H1 (cell line): ENCODE data around the gene RNF146. TPM values are rescaled to one million over a fixed set of nuclear protein-coding genes. Genes with fewer than 3 reads are reported as not detected.

Experiments used
- CTCF ChIA-PET: fragments of 300-600 bp; sonication (Branson Sonifier 250); formaldehyde crosslinking; loops from one replicate; lab custom pipeline; 2021; ENCODE audit not compliant: partially characterized antibody; lab: Charles Lee
- POLR2A ChIA-PET: fragments of 300-600 bp; sonication (Branson Sonifier 250); formaldehyde crosslinking; loops from one replicate; lab custom pipeline; 2021; ENCODE audit warnings: inconsistent platforms; ENCODE audit not compliant: partially characterized antibody; lab: Charles Lee
- DNase-seq, 2 experiments: peaks; one replicate each; pipeline versions ENCODE4 v3.0.0 to v3.0.0-alpha.2; 2010 to 2022; ENCODE audit warnings: low spot score in 2 of 2, low read depth in 1 of 2, mixed read lengths in 1 of 2
- FAIRE-seq: peaks from 2 replicates; lab custom pipeline; 2011; peaks lifted over from hg19 to GRCh38; lab: Jason Lieb, UNC
- H2AFZ ChIP-seq: 2 replicates; pipeline ENCODE4 v1.8.1; 2012; ENCODE audit warnings: low read length, inconsistent platforms
- H2AK5ac ChIP-seq: 2 replicates; pipeline ENCODE4 v1.6.1; 2013; ENCODE audit warnings: low read depth, low read length
- H2BK120ac ChIP-seq: replicated peaks from 2 replicates; pipeline ENCODE3; 2013; ENCODE audit warnings: low read depth, low read length, inconsistent platforms
- H2BK12ac ChIP-seq: 2 replicates; pipeline ENCODE4 v1.6.1; 2013; ENCODE audit warnings: low read depth, low read length
- H2BK15ac ChIP-seq: 2 replicates; pipeline ENCODE4 v1.6.1; 2013; ENCODE audit warnings: low read length
- H2BK20ac ChIP-seq: 2 replicates; pipeline ENCODE4 v1.6.1; 2013; ENCODE audit warnings: low read length
- H2BK5ac ChIP-seq: 2 replicates; pipeline ENCODE4 v1.6.1; 2013; ENCODE audit warnings: low read depth, low read length
- H3K14ac ChIP-seq: 2 replicates; pipeline ENCODE4 v1.6.1; 2013; ENCODE audit warnings: inconsistent platforms; ENCODE audit not compliant: insufficient read length
- H3K18ac ChIP-seq: 2 replicates; pipeline ENCODE4 v1.6.1; 2013; ENCODE audit warnings: low read length; ENCODE audit errors: extremely low read depth
- H3K23ac ChIP-seq: 2 replicates; pipeline ENCODE4 v1.6.1; 2013; ENCODE audit warnings: inconsistent platforms; ENCODE audit not compliant: insufficient read length
- H3K23me2 ChIP-seq: 2 replicates; pipeline ENCODE4 v1.6.1; 2013; ENCODE audit warnings: low read depth, low read length
- H3K27ac ChIP-seq: 2 replicates; pipeline ENCODE4 v1.6.1; 2011; ENCODE audit warnings: low read depth, low read length, inconsistent platforms
- H3K27me3 ChIP-seq, 4 experiments: replicated peaks in 1 of 4; 1 replicate in 1 of 4; 2 replicates in 3 of 4; pipeline versions ENCODE4 v1.6.1 to v1.8.1; 2011 to 2013; ENCODE audit warnings: low read length in 3 of 4, mild to moderate bottlenecking in 3 of 4, inconsistent platforms in 2 of 4, mixed read lengths in 2 of 4, moderate library complexity in 1 of 4; ENCODE audit not compliant: control insufficient read depth in 3 of 4, insufficient read depth in 3 of 4; ENCODE audit errors: extremely low read depth in 1 of 4
- H3K36me3 ChIP-seq, 4 experiments: 2 replicates each; pipeline versions ENCODE4 v1.6.1 to v1.8.1; 2011 to 2013; ENCODE audit warnings: mild to moderate bottlenecking in 4 of 4, low read length in 3 of 4, moderate library complexity in 2 of 4, control low read depth in 1 of 4, inconsistent platforms in 1 of 4; ENCODE audit not compliant: insufficient read depth in 4 of 4, control insufficient read depth in 2 of 4
- H3K4ac ChIP-seq: replicated peaks from 2 replicates; pipeline ENCODE3; 2013; ENCODE audit warnings: low read length, low read depth, mixed read lengths, inconsistent platforms; ENCODE audit not compliant: insufficient read length
- H3K4me1 ChIP-seq, 4 experiments: replicated peaks in 1 of 4; 1 replicate in 1 of 4; 2 replicates in 3 of 4; pipeline versions ENCODE4 v1.6.1 to v1.8.1; 2011 to 2013; ENCODE audit warnings: low read length in 3 of 4, inconsistent platforms in 2 of 4, mixed read lengths in 1 of 4; ENCODE audit not compliant: insufficient read depth in 4 of 4, control insufficient read depth in 3 of 4
- H3K4me2 ChIP-seq, 2 experiments: 2 replicates each; pipeline versions ENCODE4 v1.6.1 to v1.8.1; 2011 to 2013; ENCODE audit warnings: low read depth in 2 of 2, low read length in 2 of 2, control low read depth in 1 of 2, inconsistent platforms in 1 of 2, mild to moderate bottlenecking in 1 of 2; ENCODE audit not compliant: insufficient read depth in 1 of 2
- H3K4me3 ChIP-seq, 4 experiments: fragments of 200-600, 300-600 bp in 1 of 4; sonication (generic), shearing (Covaris generic), sonication (Bioruptor Twin) in 1 of 4; 2 replicates each; pipeline versions ENCODE4 v1.5.1 to v1.8.1; 2011 to 2016; ENCODE audit warnings: low read length in 4 of 4, low read depth in 3 of 4, control low read depth in 2 of 4, inconsistent platforms in 2 of 4, mild to moderate bottlenecking in 2 of 4, mixed read lengths in 1 of 4, moderate library complexity in 1 of 4; ENCODE audit not compliant: insufficient read depth in 2 of 4; ENCODE audit errors: extremely low read depth in 1 of 4
- H3K56ac ChIP-seq: replicated peaks from 2 replicates; pipeline ENCODE3; 2013; ENCODE audit warnings: low read depth, mild to moderate bottlenecking, mixed read lengths, low read length, inconsistent platforms; ENCODE audit not compliant: insufficient read length
- H3K79me1 ChIP-seq: 2 replicates; pipeline ENCODE4 v1.6.1; 2013; ENCODE audit warnings: low read depth, low read length, control low read depth
- H3K79me2 ChIP-seq, 2 experiments: 2 replicates each; pipeline versions ENCODE4 v1.6.1 to v1.8.1; 2012 to 2013; ENCODE audit warnings: low read length in 2 of 2, mild to moderate bottlenecking in 2 of 2, inconsistent platforms in 1 of 2; ENCODE audit not compliant: insufficient read depth in 2 of 2, control insufficient read depth in 1 of 2
- H3K9ac ChIP-seq, 4 experiments: replicated peaks in 1 of 4; 1 replicate in 1 of 4; 2 replicates in 3 of 4; pipeline versions ENCODE4 v1.6.1 to v1.8.1; 2011 to 2013; ENCODE audit warnings: low read depth in 3 of 4, low read length in 3 of 4, control low read depth in 2 of 4, mild to moderate bottlenecking in 2 of 4, moderate library complexity in 2 of 4, inconsistent platforms in 1 of 4; ENCODE audit errors: extremely low read depth in 1 of 4
- H3K9me3 ChIP-seq, 2 experiments: 2 replicates each; pipeline versions ENCODE4 v1.6.1 to v1.8.1; 2012 to 2013; ENCODE audit warnings: mild to moderate bottlenecking in 2 of 2, moderate library complexity in 2 of 2, control low read depth in 1 of 2, inconsistent platforms in 1 of 2, low read depth in 1 of 2, low read length in 1 of 2, mixed read lengths in 1 of 2; ENCODE audit not compliant: insufficient read depth in 2 of 2
- H4K20me1 ChIP-seq, 2 experiments: replicated peaks in 1 of 2; 2 replicates each; pipeline versions ENCODE3 to v1.8.1; 2011 to 2013; ENCODE audit warnings: inconsistent platforms in 2 of 2, low read length in 2 of 2, mild to moderate bottlenecking in 1 of 2; ENCODE audit not compliant: insufficient read depth in 2 of 2, control insufficient read depth in 1 of 2
- H4K5ac ChIP-seq: 2 replicates; pipeline ENCODE4 v1.6.1; 2013; ENCODE audit warnings: low read length, low read depth, mixed read lengths, inconsistent platforms; ENCODE audit not compliant: insufficient read length
- H4K8ac ChIP-seq: 2 replicates; pipeline ENCODE4 v1.8.0; 2013; ENCODE audit warnings: mild to moderate bottlenecking, moderate library complexity, low read length, inconsistent platforms; ENCODE audit not compliant: insufficient read depth; ENCODE audit errors: extremely low read depth
- H4K91ac ChIP-seq: replicated peaks from 2 replicates; pipeline ENCODE3; 2013; ENCODE audit warnings: low read length, mixed read lengths, inconsistent platforms; ENCODE audit not compliant: insufficient read length
- BCL11A ChIP-seq, 2 experiments: IDR thresholded peaks; one replicate each; pipeline ENCODE4 v1.6.1; 2011; ENCODE audit warnings: low read depth in 2 of 2, low read length in 2 of 2, mild to moderate bottlenecking in 2 of 2
- CTCF ChIP-seq, 3 experiments: IDR thresholded peaks; 1 replicate in 2 of 3; 2 replicates in 1 of 3; pipeline versions ENCODE4 v1.5.1 to v1.6.1; 2011; ENCODE audit warnings: low read length in 3 of 3, mild to moderate bottlenecking in 3 of 3, inconsistent platforms in 2 of 3, low read depth in 1 of 3, moderate library complexity in 1 of 3; ENCODE audit not compliant: insufficient read depth in 1 of 3; ENCODE audit errors: control extremely low read depth in 1 of 3
- RAD21 ChIP-seq, 2 experiments: IDR thresholded peaks in 1 of 2; conservative IDR thresholded peaks in 1 of 2; 2 replicates each; pipeline ENCODE4 v1.6.1; 2011; ENCODE audit warnings: low read depth in 2 of 2, low read length in 2 of 2, improper control_type of control experiment in 1 of 2, inconsistent platforms in 1 of 2, mild to moderate bottlenecking in 1 of 2, moderate library complexity in 1 of 2
- WGBS, 2 experiments: shearing (Covaris generic) in 1 of 2; methylation state at CpG; one replicate each; pipeline versions ENCODE4 v1.1.6 to v1.1.7; 2013 to 2015; ENCODE audit warnings: low lambda C conversion rate in 2 of 2, mixed read lengths in 2 of 2, inconsistent platforms in 1 of 2, low coverage in 1 of 2, missing lambda C conversion rate in 1 of 2; ENCODE audit not compliant: insufficient replicate concordance in 2 of 2, insufficient coverage in 1 of 2, insufficient read length in 1 of 2; ENCODE audit errors: extremely low coverage in 1 of 2, missing lambda C conversion rate in 1 of 2; 5-methylcytosine and 5-hydroxymethylcytosine counted together
- polyA plus RNA-seq, 7 experiments: library from polyadenylated mRNA; depleted of rRNA in 3 of 7; stranded (reverse) in 5 of 7; unstranded in 2 of 7; fragments of >200 nt in 5 of 7; fragments of 200-250 nt in 2 of 7; gene quantifications; 1 replicate in 5 of 7; 2 replicates in 1 of 7; 4 replicates in 1 of 7; pipeline versions ENCODE4 v1.2.1 to v1.2.3, GENCODE V29; 2011 to 2013; ENCODE audit warnings: missing spikeins in 2 of 7, mixed read lengths in 2 of 7
- total RNA-seq: library from RNA; stranded (reverse); fragmentation: NEBNext Ultra II Directional; extraction: Animal tissue kit (Norgen Biotek cat#: 25700); gene quantifications from 2 replicates; pipeline ENCODE4 v1.2.1, GENCODE V29; 2021

The RNF146 gene
- total and polyA plus RNA-seq, 2 of the 8 experiments (the other 6 are each of a cell fraction or from before 2014, with no cell fraction given): 16.1 to 30.8 TPM

- H2AFZ ChIP-seq: no peak overlapping the region
- no peak overlapping the region for H3K4me3 ChIP-seq
- H3K27ac ChIP-seq: no peak overlapping the region
- no peaks in the 10 kb centered on the region for H3K23me2 ChIP-seq
- no peaks in the 10 kb centered on the region for H3K27me3 ChIP-seq
- H2BK20ac ChIP-seq: no peak overlapping the region
- peaks cover 0 to 3% of the 10 kb centered on the region in 2 experiments for H4K20me1 ChIP-seq
- FAIRE-seq: no peak
- no peak overlapping the region for H3K14ac ChIP-seq
- H2BK12ac ChIP-seq: no peak overlapping the region
- no peak overlapping the region for H3K9ac ChIP-seq
- no peak overlapping the region for H3K56ac ChIP-seq
- no peak overlapping the region for H4K5ac ChIP-seq
- 88% methylated on average over 6 of the region's 6 CpGs; no CpG with 5 or more reads in 1 of the 2 experiments for WGBS, 2 experiments
- peaks cover 0 to 6% of the 10 kb centered on the region in 2 experiments; a peak in 2 of 4 replicates for H3K79me2 ChIP-seq
- no peaks in the 10 kb centered on the region for H3K9me3 ChIP-seq
- H3K79me1 ChIP-seq: no peaks in the 10 kb centered on the region
- H2BK15ac ChIP-seq: no peak overlapping the region
- H2BK5ac ChIP-seq: no peak overlapping the region
- H3K4me2 ChIP-seq: no peak overlapping the region
- H3K23ac ChIP-seq: no peak overlapping the region
- TF ChIP-seq RAD21 (IDR thresholded peaks at IDR 0.05 in 1 of 2, conservative IDR thresholded peaks at IDR 0.05 in 1 of 2; ENCODE audit: low read depth in 2 of 2, low read length in 2 of 2): peak; percentile 48 to 59
- peak in 2 of 3 experiments; percentile 7 to 60; a peak in 2 of 4 replicates for TF ChIP-seq CTCF (IDR thresholded peaks at IDR 0.05; ENCODE audit: control extremely low read depth in 1 of 3, insufficient read depth in 1 of 3, low read depth in 1 of 3, low read length in 3 of 3)
- TF ChIP-seq BCL11A (IDR thresholded peaks at IDR 0.05; ENCODE audit: low read depth in 2 of 2, low read length in 2 of 2): no peak
- TF ChIP-seq, all 59 proteins: peak for 2
- DNase-seq: no peak
- ChIA-PET POLR2A (interaction anchor here (1.2 kb wide), 1 partner anchor 36 kb away, joined by 3 read pairs; the partner anchor contains the start of gene RNF146), CTCF (interaction anchor here (0.6 to 3.5 kb wide), 38 partner anchors 9 to 261 kb away, joined by 3 to 25 read pairs (median 4); partner anchors contain the start of genes KIAA0408 and RNF146)
- Histone ChIP-seq H2BK120ac (no peak overlapping the region), H3K36me3 (no peaks in the 10 kb centered on the region; a peak in 1 of 8 replicates), H4K91ac (no peak overlapping the region), H2AK5ac (0 out of 2 replicates have a peak overlapping the region, but pooled peaks have one; percentile 53), H3K18ac (no peak overlapping the region), H3K4ac (no peak overlapping the region), H4K8ac (no peak overlapping the region), H3K4me1 (peaks cover 0 to 4% (median 1%) of the 10 kb centered on the region in 4 experiments; a peak in 3 of 7 replicates)
These were observed 36.3 kb downstream of the RNF146 start for GRCh38 chr6:127302728-127303660.
